Endodermal cell (in vitro differentiated cells): ENCODE results near the gene CSNK2A1. TPM values are rescaled to one million over a fixed set of nuclear protein-coding genes. Genes with fewer than 3 reads are reported as not detected.

Experiments used
- DNase-seq: peaks from one replicate; pipeline ENCODE4 v3.0.0-alpha.2; 2017
- H3K27ac ChIP-seq: 2 replicates; pipeline ENCODE4 v1.5.1; 2013; ENCODE audit warnings: mild to moderate bottlenecking, low read depth, low read length, moderate library complexity
- H3K27me3 ChIP-seq: 2 replicates; pipeline ENCODE4 v1.6.1; 2013; ENCODE audit warnings: mild to moderate bottlenecking, low read length, moderate library complexity; ENCODE audit not compliant: insufficient read depth, control insufficient read depth, poor library complexity, severe bottlenecking
- H3K36me3 ChIP-seq: 2 replicates; pipeline ENCODE4 v1.7.0; 2013; ENCODE audit warnings: mild to moderate bottlenecking, low read length, moderate library complexity; ENCODE audit not compliant: control insufficient read depth, insufficient read depth
- H3K4me1 ChIP-seq: one replicate; pipeline ENCODE4 v1.7.0; 2013; ENCODE audit warnings: low read length; ENCODE audit not compliant: control insufficient read depth, insufficient read depth
- H3K4me3 ChIP-seq: 2 replicates; pipeline ENCODE4 v1.5.1; 2013; ENCODE audit warnings: mild to moderate bottlenecking, low read length, moderate library complexity
- H3K9ac ChIP-seq: 2 replicates; pipeline ENCODE4 v1.6.1; 2013; ENCODE audit warnings: mild to moderate bottlenecking, low read length, moderate library complexity; ENCODE audit not compliant: poor library complexity, severe bottlenecking; ENCODE audit errors: extremely low read depth
- H3K9me3 ChIP-seq: 2 replicates; pipeline ENCODE4 v1.6.1; 2013; ENCODE audit warnings: mild to moderate bottlenecking, low read length, moderate library complexity; ENCODE audit not compliant: control insufficient read depth
- H3K27ac Mint-ChIP-seq: 2 replicates; pipeline ENCODE4 v1.8.0; 2020; ENCODE audit warnings: mixed read lengths
- H3K27me3 Mint-ChIP-seq: 2 replicates; pipeline ENCODE4 v1.8.0; 2021; ENCODE audit warnings: mild to moderate bottlenecking, mixed read lengths; ENCODE audit not compliant: insufficient read depth
- H3K36me3 Mint-ChIP-seq: 2 replicates; pipeline ENCODE4 v1.8.0; 2020; ENCODE audit warnings: low read depth, mixed read lengths
- H3K4me1 Mint-ChIP-seq: 2 replicates; pipeline ENCODE4 v1.8.0; 2020; ENCODE audit warnings: mixed read lengths
- H3K4me3 Mint-ChIP-seq: 2 replicates; pipeline ENCODE4 v1.8.0; 2020; ENCODE audit warnings: mild to moderate bottlenecking, moderate library complexity, mixed read lengths
- H3K9me3 Mint-ChIP-seq: 2 replicates; pipeline ENCODE4 v1.8.0; 2020; ENCODE audit warnings: mild to moderate bottlenecking, mixed read lengths
- WGBS, 2 experiments: methylation state at CpG; one replicate each; pipeline versions ENCODE4 v1.1.5 to v1.1.7; 2013; ENCODE audit warnings: missing lambda C conversion rate in 2 of 2, mixed read lengths in 1 of 2; ENCODE audit not compliant: insufficient coverage in 1 of 2, insufficient read length in 1 of 2; 5-methylcytosine and 5-hydroxymethylcytosine counted together
- total RNA-seq, 2 donors: library from RNA; stranded (reverse); fragmentation: NEBNext Ultra II Directional in 1 of 2; extraction: Animal tissue kit (Norgen Biotek cat#: 25700) in 1 of 2; gene quantifications; 2 replicates in 1 of 2; 3 replicates in 1 of 2; pipeline ENCODE4 v1.2.1, GENCODE V29; 2021
- TF ChIP-seq, protein P1 (sequence below): fragments of 200-600 bp; sonication (generic); conservative IDR thresholded peaks from 2 replicates; pipeline ENCODE4 v1.5.0; 2021; ENCODE audit warnings: antibody characterized with exemption, mild to moderate bottlenecking

CSNK2A1 gene
- total RNA-seq, 2 donors from 2014 or later: 202 to 239 TPM

DNA sequence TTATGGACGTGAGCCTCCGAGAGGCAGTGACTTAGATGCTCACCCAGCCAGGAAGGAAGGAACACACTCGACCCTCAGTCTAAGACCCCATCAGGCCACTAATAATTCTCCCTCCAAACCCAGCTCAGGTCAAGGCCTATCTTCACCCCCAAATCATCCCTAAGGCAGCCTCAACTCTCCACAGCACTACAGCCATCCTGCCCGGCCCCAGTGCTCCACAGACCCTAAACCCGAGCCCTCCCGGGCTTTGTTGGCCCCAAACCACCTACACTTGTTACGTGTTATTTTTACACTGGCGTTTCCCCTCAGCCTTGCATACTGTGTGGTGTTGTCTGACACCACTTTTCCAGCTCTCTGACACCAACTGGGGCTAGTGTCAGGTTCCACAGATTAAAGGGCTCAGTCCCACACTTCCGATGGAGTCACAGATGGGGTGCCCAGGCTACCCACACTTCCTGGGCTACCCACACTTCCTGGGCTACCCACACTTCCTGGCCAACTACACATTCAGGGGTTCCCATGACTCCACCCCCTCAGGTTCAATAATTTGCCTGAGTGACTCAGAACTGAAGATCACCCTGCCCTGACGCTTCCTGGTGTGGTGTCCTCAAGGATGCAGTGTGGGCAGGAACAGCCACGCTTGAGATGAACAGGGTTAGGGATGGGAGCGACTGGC, 110.2 kb downstream of the CSNK2A1 start:
- no peaks in the 10 kb centered on the region for H3K9me3 Mint-ChIP-seq
- Histone ChIP-seq H3K9me3 (no peaks in the 10 kb centered on the region), H3K36me3 (peaks cover 37% of the 10 kb centered on the region), H3K27ac (no peak overlapping the region), H3K4me1 (no peaks in the 10 kb centered on the region), H3K9ac (no peak overlapping the region), H3K27me3 (no peaks in the 10 kb centered on the region), H3K4me3 (no peak overlapping the region)
- H3K27ac Mint-ChIP-seq: no peak overlapping the region
- no peak overlapping the region for H3K4me3 Mint-ChIP-seq
- H3K36me3 Mint-ChIP-seq: peaks cover 51% of the 10 kb centered on the region
- H3K4me1 Mint-ChIP-seq: peaks cover 8% of the 10 kb centered on the region
- WGBS, 2 experiments: 90 to 94% methylated on average over 9 to 12 of the region's 12 CpGs
- no peaks in the 10 kb centered on the region for H3K27me3 Mint-ChIP-seq
- TF ChIP-seq, protein P1, sequence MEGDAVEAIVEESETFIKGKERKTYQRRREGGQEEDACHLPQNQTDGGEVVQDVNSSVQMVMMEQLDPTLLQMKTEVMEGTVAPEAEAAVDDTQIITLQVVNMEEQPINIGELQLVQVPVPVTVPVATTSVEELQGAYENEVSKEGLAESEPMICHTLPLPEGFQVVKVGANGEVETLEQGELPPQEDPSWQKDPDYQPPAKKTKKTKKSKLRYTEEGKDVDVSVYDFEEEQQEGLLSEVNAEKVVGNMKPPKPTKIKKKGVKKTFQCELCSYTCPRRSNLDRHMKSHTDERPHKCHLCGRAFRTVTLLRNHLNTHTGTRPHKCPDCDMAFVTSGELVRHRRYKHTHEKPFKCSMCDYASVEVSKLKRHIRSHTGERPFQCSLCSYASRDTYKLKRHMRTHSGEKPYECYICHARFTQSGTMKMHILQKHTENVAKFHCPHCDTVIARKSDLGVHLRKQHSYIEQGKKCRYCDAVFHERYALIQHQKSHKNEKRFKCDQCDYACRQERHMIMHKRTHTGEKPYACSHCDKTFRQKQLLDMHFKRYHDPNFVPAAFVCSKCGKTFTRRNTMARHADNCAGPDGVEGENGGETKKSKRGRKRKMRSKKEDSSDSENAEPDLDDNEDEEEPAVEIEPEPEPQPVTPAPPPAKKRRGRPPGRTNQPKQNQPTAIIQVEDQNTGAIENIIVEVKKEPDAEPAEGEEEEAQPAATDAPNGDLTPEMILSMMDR: no peak
- no peak for DNase-seq

DNA sequence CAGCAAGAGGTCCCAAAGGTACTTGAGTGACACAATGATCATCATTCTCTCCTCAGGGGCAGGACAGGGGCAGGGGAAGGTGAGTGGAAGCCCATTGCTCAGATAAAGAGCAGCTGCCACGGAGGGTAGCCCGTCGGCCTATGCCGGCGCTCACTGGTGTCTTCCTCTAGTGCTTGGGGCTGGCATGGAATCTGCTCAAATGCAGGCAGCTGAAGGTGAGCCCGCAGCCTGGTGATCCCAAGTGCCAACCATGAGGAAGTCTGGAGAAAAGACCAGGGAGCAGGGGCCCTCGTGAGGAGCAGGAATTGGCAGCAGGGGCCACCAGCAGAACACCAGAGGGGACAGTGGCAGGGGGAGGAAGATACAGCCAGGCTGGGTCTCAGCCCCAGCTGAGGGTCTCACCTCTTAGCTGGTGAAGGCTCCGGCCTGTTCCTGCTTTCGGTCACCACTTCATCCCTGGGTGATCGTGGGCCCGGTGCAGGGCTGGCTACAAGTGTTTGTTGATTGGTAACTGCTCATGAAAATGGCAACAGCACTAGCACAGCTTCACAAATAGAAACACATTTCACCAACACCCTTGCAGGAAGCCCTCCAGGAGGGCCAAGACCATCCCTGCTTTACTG, 110.8 kb downstream of the CSNK2A1 start:
- H3K9me3 ChIP-seq: no peaks in the 10 kb centered on the region
- peaks cover 31% of the 10 kb centered on the region for H3K36me3 ChIP-seq
- no peak overlapping the region for H3K4me3 ChIP-seq
- no peak for DNase-seq
- H3K4me1 ChIP-seq: no peaks in the 10 kb centered on the region
- Mint-ChIP-seq H3K4me1 (peaks cover 8% of the 10 kb centered on the region), H3K9me3 (no peaks in the 10 kb centered on the region), H3K27me3 (no peaks in the 10 kb centered on the region), H3K27ac (no peak overlapping the region), H3K4me3 (no peak overlapping the region), H3K36me3 (peaks cover 50% of the 10 kb centered on the region)
- no peak overlapping the region for H3K27ac ChIP-seq
- TF ChIP-seq, protein P1: no peak
- H3K27me3 ChIP-seq: no peaks in the 10 kb centered on the region
- H3K9ac ChIP-seq: no peak overlapping the region
- 95 to 100% methylated on average over 4 to 11 of the region's 11 CpGs for WGBS, 2 experiments

DNA sequence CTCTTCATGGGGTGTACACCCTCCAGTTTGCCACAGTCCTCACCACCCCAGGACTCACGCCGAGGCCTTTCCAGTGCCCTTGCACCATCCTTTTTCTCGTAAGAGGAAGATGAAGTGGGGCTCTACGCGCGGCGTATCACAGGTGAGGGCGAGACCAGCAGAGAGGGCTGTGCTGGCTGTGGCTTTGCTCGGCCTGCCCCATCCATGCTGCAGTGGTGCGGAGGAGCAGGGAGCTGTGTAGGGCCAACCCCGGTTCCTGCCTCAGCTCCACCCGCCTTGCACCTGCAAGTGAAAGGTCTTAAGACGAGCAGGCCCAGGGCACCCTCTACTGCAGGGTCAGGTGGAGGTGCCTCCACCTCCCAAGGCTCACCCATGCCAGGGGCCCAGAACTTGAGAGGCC, 111.4 kb downstream of the CSNK2A1 start:
- no peak overlapping the region for H3K4me3 Mint-ChIP-seq
- peaks cover 51% of the 10 kb centered on the region for H3K36me3 Mint-ChIP-seq
- 80 to 96% methylated on average over 1 to 13 of the region's 13 CpGs for WGBS, 2 experiments

More for the DNA sequence above, 111.4 kb downstream of the CSNK2A1 start:
- no peaks in the 10 kb centered on the region for H3K27me3 Mint-ChIP-seq
- no peak overlapping the region for H3K27ac ChIP-seq
- H3K27me3 ChIP-seq: no peaks in the 10 kb centered on the region
- no peaks in the 10 kb centered on the region for H3K4me1 ChIP-seq
- no peak overlapping the region for H3K27ac Mint-ChIP-seq
- H3K9me3 ChIP-seq: no peaks in the 10 kb centered on the region
- no peak overlapping the region for H3K4me3 ChIP-seq
- peaks cover 8% of the 10 kb centered on the region for H3K4me1 Mint-ChIP-seq
- TF ChIP-seq, protein P1: no peak
- no peak for DNase-seq
- no peaks in the 10 kb centered on the region for H3K9me3 Mint-ChIP-seq
- no peak overlapping the region for H3K9ac ChIP-seq
- peaks cover 30% of the 10 kb centered on the region for H3K36me3 ChIP-seq
